Measurements from ENCODE around the gene GJA4. TPM values are rescaled to one million over a fixed set of nuclear protein-coding genes. Genes with fewer than 3 reads are reported as not detected.
"Not testable (repeated sequence)": the region's sequence is repeated elsewhere in the genome, so short reads cannot be mapped to it uniquely, and the experiment has no call there.

Gene GJA4
- total RNA-seq, 4 donors from 2014 or later, result 5.3 to 15.2 (median 11.8) TPM

- Histone ChIP-seq H3K9me3 (no peaks in the 10 kb centered on the region), H3K36me3 (no peaks in the 10 kb centered on the region), H3K27me3 (no peaks in the 10 kb centered on the region), H3K4me1 (no peaks in the 10 kb centered on the region), H3K27ac (no peak overlapping the region), H3K4me3 (no peak overlapping the region)
- TF ChIP-seq CTCF (IDR thresholded peaks at IDR 0.05) (no peak), POLR2A (IDR thresholded peaks at IDR 0.05) (no peak), EP300 (IDR thresholded peaks at IDR 0.05) (no peak), POLR2AphosphoS5 (IDR thresholded peaks at IDR 0.05) (no peak)
- WGBS, result 73% methylated on average over 6 of the region's 6 CpGs
- no peak for DNase-seq (ENCODE audit: low spot score in 2 of 2)
Measured at GRCh38 chr1:34800214-34800613, 7.4 kb downstream of the GJA4 start.

DNA sequence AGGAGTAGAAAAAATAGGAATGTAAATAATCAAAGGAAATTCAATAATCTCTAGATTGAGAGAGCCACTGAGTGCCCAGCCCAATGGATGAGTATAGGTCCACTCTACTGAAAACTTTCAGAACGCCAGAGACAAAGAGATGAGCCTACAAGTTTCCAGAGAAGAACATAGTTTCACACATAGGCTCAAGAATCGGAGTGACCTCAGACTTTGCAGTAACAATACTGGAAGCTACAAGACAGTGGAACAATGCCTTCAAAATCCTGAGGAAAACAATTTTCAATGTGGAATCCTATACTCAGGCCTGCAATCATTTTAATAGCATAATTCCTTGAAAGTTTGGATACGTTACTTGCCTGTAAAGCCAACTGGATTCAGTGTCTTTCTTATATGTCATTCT is 11.0 kb downstream of the GJA4 start:
- TF ChIP-seq EP300 (IDR thresholded peaks at IDR 0.05), result no peak
- TF ChIP-seq POLR2A (IDR thresholded peaks at IDR 0.05), result no peak
- TF ChIP-seq POLR2AphosphoS5 (IDR thresholded peaks at IDR 0.05), result no peak
- TF ChIP-seq CTCF (IDR thresholded peaks at IDR 0.05), result no peak
- Histone ChIP-seq H3K27me3 (no peaks in the 10 kb centered on the region), H3K4me3 (no peak overlapping the region), H3K4me1 (no peaks in the 10 kb centered on the region), H3K27ac (no peak overlapping the region), H3K9me3 (no peaks in the 10 kb centered on the region), H3K36me3 (no peaks in the 10 kb centered on the region)
- DNase-seq (ENCODE audit: low spot score in 2 of 2), result no peak
- 97% methylated on average over 3 of the region's 3 CpGs for WGBS

GRCh38 chr1:34806396-34806795 is 13.6 kb downstream of the GJA4 start:
- DNase-seq (ENCODE audit: low spot score in 2 of 2), result no peak
- Histone ChIP-seq H3K9me3 (no peaks in the 10 kb centered on the region), H3K36me3 (no peaks in the 10 kb centered on the region), H3K4me3 (no peak overlapping the region), H3K27me3 (no peaks in the 10 kb centered on the region), H3K4me1 (no peaks in the 10 kb centered on the region), H3K27ac (no peak overlapping the region)
- TF ChIP-seq POLR2AphosphoS5 (IDR thresholded peaks at IDR 0.05) (no peak), CTCF (IDR thresholded peaks at IDR 0.05) (no peak), POLR2A (IDR thresholded peaks at IDR 0.05) (no peak), EP300 (IDR thresholded peaks at IDR 0.05) (no peak)
- 45% methylated on average over 3 of the region's 3 CpGs for WGBS

DNA sequence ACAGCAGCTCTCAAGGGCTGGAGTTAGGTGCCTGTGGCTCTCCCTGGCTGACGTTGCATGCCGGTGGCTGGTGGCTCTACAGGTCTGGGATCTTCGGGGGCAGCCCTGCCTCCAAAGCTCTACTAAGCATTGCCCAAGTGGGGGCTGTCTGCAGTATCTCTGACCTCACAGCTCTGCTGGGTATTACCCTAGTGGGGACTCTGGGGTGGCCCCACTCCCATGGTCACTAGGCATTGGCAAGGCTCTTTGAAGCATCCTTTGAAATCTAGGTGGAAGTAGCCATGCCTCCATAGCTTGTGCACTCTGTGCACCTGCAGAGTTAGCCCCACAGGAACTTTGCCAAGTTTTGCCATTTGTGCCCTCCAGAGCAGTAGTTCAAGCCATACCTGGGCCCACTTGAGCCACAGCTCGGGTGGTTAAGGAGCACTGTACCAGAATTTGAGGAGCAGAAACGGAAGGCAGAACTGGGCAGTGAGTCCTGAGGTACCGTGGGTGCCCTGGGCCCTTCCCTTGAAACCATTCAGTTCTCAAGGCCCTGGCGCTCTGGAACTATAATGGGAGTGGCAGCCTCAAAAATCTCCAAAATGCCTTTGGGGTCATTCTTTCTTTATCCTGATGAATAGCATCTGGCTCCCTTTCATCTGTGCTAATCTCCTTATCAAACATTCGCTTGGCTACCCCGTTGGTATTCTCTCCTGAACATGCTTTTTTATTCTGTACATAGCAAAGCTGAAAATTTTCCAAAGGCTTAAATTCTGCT is 15.4 kb downstream of the GJA4 start:
- TF ChIP-seq POLR2AphosphoS5 (IDR thresholded peaks at IDR 0.05), result no peak
- TF ChIP-seq EP300 (IDR thresholded peaks at IDR 0.05), result no peak
- no peak for TF ChIP-seq CTCF (IDR thresholded peaks at IDR 0.05)
- no peak for TF ChIP-seq POLR2A (IDR thresholded peaks at IDR 0.05)
- H3K4me3 ChIP-seq, result no peak overlapping the region
- 58% methylated on average over 6 of the region's 9 CpGs for WGBS

DNA sequence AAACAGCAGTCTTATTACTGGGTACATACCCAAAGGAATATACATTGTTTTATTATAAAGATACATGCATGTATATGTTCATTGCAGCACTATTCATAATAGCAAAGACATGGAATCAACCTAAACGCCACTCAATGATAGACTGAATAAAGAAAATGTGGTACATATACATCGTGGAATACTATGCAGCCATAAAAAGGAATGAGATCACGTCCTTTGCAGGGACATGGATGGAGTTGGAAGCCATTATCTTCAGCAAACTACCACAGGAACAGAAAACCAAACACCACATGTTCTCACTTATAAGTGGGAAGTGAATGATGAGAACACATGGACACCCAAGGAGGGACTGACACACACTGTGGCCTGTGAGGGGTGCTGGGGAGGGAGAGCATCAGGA is 18.0 kb downstream of the GJA4 start:
- not testable (repeated sequence) for H3K9me3 ChIP-seq; H3K27me3 ChIP-seq; H3K4me1 ChIP-seq; DNase-seq (ENCODE audit: low spot score in 2 of 2); H3K27ac ChIP-seq; H3K36me3 ChIP-seq; H3K4me3 ChIP-seq
- WGBS, result 92% methylated on average over 3 of the region's 3 CpGs

More for the DNA sequence above, 15.4 kb downstream of the GJA4 start:
- Histone ChIP-seq H3K36me3 (no peaks in the 10 kb centered on the region), H3K4me1 (no peaks in the 10 kb centered on the region), H3K9me3 (no peaks in the 10 kb centered on the region), H3K27me3 (no peaks in the 10 kb centered on the region), H3K27ac (no peak overlapping the region)
- DNase-seq (ENCODE audit: low spot score in 2 of 2), result peak in 1 of 2 donors; percentile 37

DNA sequence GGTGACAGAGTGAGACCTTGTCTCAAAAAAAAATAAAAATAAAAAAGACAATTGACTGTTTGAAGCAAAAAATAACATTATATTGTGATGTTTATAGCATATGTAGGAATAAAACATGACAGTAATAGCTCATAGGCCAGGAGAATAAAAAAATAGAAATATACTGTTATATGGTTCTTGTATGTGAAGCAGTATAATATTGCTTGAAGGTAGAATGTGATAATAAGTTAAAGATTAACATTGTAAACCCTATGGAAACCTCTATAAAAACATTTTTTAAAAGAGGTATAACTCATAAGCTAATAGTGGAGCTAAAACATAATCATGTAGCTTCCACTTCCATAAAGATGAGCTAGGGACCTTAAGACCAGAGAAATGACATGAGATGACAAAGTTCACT is 23.5 kb downstream of the GJA4 start:
- no peaks in the 10 kb centered on the region for H3K4me1 ChIP-seq
- no peaks in the 10 kb centered on the region for H3K27me3 ChIP-seq
- DNase-seq (ENCODE audit: low spot score in 2 of 2), result no peak
- no peak overlapping the region for H3K4me3 ChIP-seq
- H3K9me3 ChIP-seq, result no peaks in the 10 kb centered on the region
- no peak for TF ChIP-seq POLR2A (IDR thresholded peaks at IDR 0.05)
- TF ChIP-seq POLR2AphosphoS5 (IDR thresholded peaks at IDR 0.05), result no peak
- TF ChIP-seq EP300 (IDR thresholded peaks at IDR 0.05), result no peak
- no peak for TF ChIP-seq CTCF (IDR thresholded peaks at IDR 0.05)
- H3K27ac ChIP-seq, result no peak overlapping the region
- no peaks in the 10 kb centered on the region for H3K36me3 ChIP-seq
